ENCODE data around the gene NAV2.

Gene NAV2

GRCh38 chr11:19803506-19803998, 90.9 kb downstream of the NAV2 start:
- no peak overlapping the region for H3K4me3 ChIP-seq (ENCODE audit: low read depth, low read length)

GRCh38 chr11:19805376-19805775, 92.7 kb downstream of the NAV2 start:
- no peak overlapping the region for H3K4me3 ChIP-seq (ENCODE audit: low read depth, low read length)

GRCh38 chr11:19805827-19806226, 93.2 kb downstream of the NAV2 start:
- no peak overlapping the region for H3K4me3 ChIP-seq (ENCODE audit: low read depth, low read length)

- H3K4me3 ChIP-seq (ENCODE audit: low read depth, low read length), result no peak overlapping the region
These were observed 93.6 kb downstream of the NAV2 start for GRCh38 chr11:19806251-19806650.

GRCh38 chr11:19808076-19808911, 95.7 kb downstream of the NAV2 start:
- no peak overlapping the region for H3K4me3 ChIP-seq (ENCODE audit: low read depth, low read length)

- no peak overlapping the region for H3K4me3 ChIP-seq (ENCODE audit: low read depth, low read length)
These were observed 98.2 kb downstream of the NAV2 start for GRCh38 chr11:19810852-19811251.

GRCh38 chr11:19811380-19811779, 98.7 kb downstream of the NAV2 start:
- H3K4me3 ChIP-seq (ENCODE audit: low read depth, low read length), result no peak overlapping the region

GRCh38 chr11:19812096-19812495, 99.5 kb downstream of the NAV2 start:
- H3K4me3 ChIP-seq (ENCODE audit: low read depth, low read length), result no peak overlapping the region

- H3K4me3 ChIP-seq (ENCODE audit: low read depth, low read length), result no peak overlapping the region
These were observed 100.1 kb downstream of the NAV2 start for GRCh38 chr11:19812710-19813109.

- no peak overlapping the region for H3K4me3 ChIP-seq (ENCODE audit: low read depth, low read length)
These were observed 100.7 kb downstream of the NAV2 start for GRCh38 chr11:19813158-19813879.

GRCh38 chr11:19814421-19814820, 101.8 kb downstream of the NAV2 start:
- no peak overlapping the region for H3K4me3 ChIP-seq (ENCODE audit: low read depth, low read length)

- H3K4me3 ChIP-seq (ENCODE audit: low read depth, low read length), result no peak overlapping the region
These were observed 103.4 kb downstream of the NAV2 start for GRCh38 chr11:19816040-19816439.

- no peak overlapping the region for H3K4me3 ChIP-seq (ENCODE audit: low read depth, low read length)
These were observed 104.2 kb downstream of the NAV2 start for GRCh38 chr11:19816817-19817216.

GRCh38 chr11:19817265-19817851, 104.7 kb downstream of the NAV2 start:
- H3K4me3 ChIP-seq (ENCODE audit: low read depth, low read length), result no peak overlapping the region

- H3K4me3 ChIP-seq (ENCODE audit: low read depth, low read length), result no peak overlapping the region
These were observed 105.2 kb downstream of the NAV2 start for GRCh38 chr11:19817870-19818269.

GRCh38 chr11:19818619-19819018, 106.0 kb downstream of the NAV2 start:
- H3K4me3 ChIP-seq (ENCODE audit: low read depth, low read length), result no peak overlapping the region

GRCh38 chr11:19819148-19819547, 106.5 kb downstream of the NAV2 start:
- H3K4me3 ChIP-seq (ENCODE audit: low read depth, low read length), result no peak overlapping the region

- H3K4me3 ChIP-seq (ENCODE audit: low read depth, low read length), result no peak overlapping the region
These were observed 107.5 kb downstream of the NAV2 start for GRCh38 chr11:19820100-19820499.

- no peak overlapping the region for H3K4me3 ChIP-seq (ENCODE audit: low read depth, low read length)
These were observed 108.8 kb downstream of the NAV2 start for GRCh38 chr11:19821412-19821875.

GRCh38 chr11:19821993-19822392, 109.4 kb downstream of the NAV2 start:
- no peak overlapping the region for H3K4me3 ChIP-seq (ENCODE audit: low read depth, low read length)

- H3K4me3 ChIP-seq (ENCODE audit: low read depth, low read length), result no peak overlapping the region
These were observed 109.9 kb downstream of the NAV2 start for GRCh38 chr11:19822531-19822930.

- H3K4me3 ChIP-seq (ENCODE audit: low read depth, low read length), result no peak overlapping the region
These were observed 114.0 kb downstream of the NAV2 start for GRCh38 chr11:19826606-19827005.

Data from iPS-11a (cell line).